HepG2 (cell line): ENCODE results near the gene NEMP2. TPM values are rescaled to one million over a fixed set of nuclear protein-coding genes. Genes with fewer than 3 reads are reported as not detected.

ENCODE experiments used
- EP300 ChIP-seq, 3 experiments: sonication (generic) in 1 of 3; formaldehyde crosslinking in 1 of 3; IDR thresholded peaks; 2 replicates each; pipeline versions ENCODE4 v1.5.1 to v1.6.1; 2011 to 2020; ENCODE audit warnings: low read depth in 2 of 3, low read length in 2 of 3, borderline replicate concordance in 1 of 3, improper control_type of control experiment in 1 of 3, mild to moderate bottlenecking in 1 of 3, missing genetic modification reagents in 1 of 3, moderate library complexity in 1 of 3
- HIVEP1 ChIP-seq: sonication (generic); formaldehyde crosslinking; IDR thresholded peaks from 2 replicates; pipeline ENCODE4 v1.4.0; 2020; ENCODE audit warnings: mild to moderate bottlenecking, missing genetic modification reagents
- HMG20A ChIP-seq: IDR thresholded peaks from 2 replicates; pipeline ENCODE4 v1.6.1; 2016; ENCODE audit warnings: borderline replicate concordance
- MED13 ChIP-seq: sonication (generic); formaldehyde crosslinking; IDR thresholded peaks from 2 replicates; pipeline ENCODE4 v1.5.0; 2020; ENCODE audit warnings: missing genetic modification reagents
- MEIS1 ChIP-seq: sonication (generic); formaldehyde crosslinking; IDR thresholded peaks from 2 replicates; pipeline ENCODE4 v1.9.0; 2021; ENCODE audit warnings: mild to moderate bottlenecking, missing genetic modification reagents, moderate library complexity, borderline replicate concordance
- NR2F2 ChIP-seq: IDR thresholded peaks from 2 replicates; pipeline ENCODE4 v1.6.1; 2012; ENCODE audit warnings: low read depth, inconsistent platforms, borderline replicate concordance
- SRSF1 ChIP-seq: fragments of 200-400 bp; formaldehyde crosslinking; optimal IDR thresholded peaks from 2 replicates; pipeline ENCODE3; 2017; ENCODE audit warnings: mild to moderate bottlenecking, low read depth, low read length, moderate library complexity
- TBP ChIP-seq: sonication (generic); formaldehyde crosslinking; IDR thresholded peaks from 2 replicates; pipeline ENCODE4 v1.5.0; 2020; ENCODE audit warnings: missing genetic modification reagents
- TSC22D2 ChIP-seq: sonication (generic); formaldehyde crosslinking; IDR thresholded peaks from 2 replicates; pipeline ENCODE4 v1.5.1; 2020; ENCODE audit warnings: missing genetic modification reagents, mild to moderate bottlenecking, borderline replicate concordance
- ZNF232 ChIP-seq: sonication (generic); formaldehyde crosslinking; IDR thresholded peaks from 2 replicates; pipeline ENCODE4 v1.4.0; 2020; ENCODE audit warnings: missing genetic modification reagents, borderline replicate concordance
- ZNF546 ChIP-seq: sonication (generic); formaldehyde crosslinking; conservative IDR thresholded peaks from 2 replicates; pipeline ENCODE4 v1.8.1; 2023; ENCODE audit warnings: mild to moderate bottlenecking, missing genetic modification reagents
- ZNF558 ChIP-seq: sonication (generic); formaldehyde crosslinking; IDR thresholded peaks from 2 replicates; pipeline ENCODE4 v1.9.0; 2022; ENCODE audit warnings: mild to moderate bottlenecking, missing genetic modification reagents, borderline replicate concordance
- ZNF629 ChIP-seq: sonication (generic); formaldehyde crosslinking; conservative IDR thresholded peaks from 2 replicates; pipeline ENCODE4 v1.5.0; 2020; ENCODE audit warnings: missing genetic modification reagents
- ZNF780A ChIP-seq: sonication (generic); formaldehyde crosslinking; IDR thresholded peaks from 2 replicates; pipeline ENCODE4 v1.8.0; 2022; ENCODE audit warnings: mild to moderate bottlenecking, missing genetic modification reagents, moderate library complexity
- polyA plus RNA-seq, 8 experiments: library from polyadenylated mRNA; depleted of rRNA in 3 of 8; stranded (reverse) in 7 of 8; unstranded in 1 of 8; fragments of >200 nt; fragmentation: Illumina TruSeq in 4 of 8; extraction: Trizol in 4 of 8; gene quantifications; 2 replicates each; pipeline versions ENCODE4 v1.2.1 to v1.2.3, GENCODE V29; 2011 to 2016; ENCODE audit warnings: low read depth in 4 of 8, missing spikeins in 1 of 8, mixed read lengths in 1 of 8; ENCODE audit not compliant: insufficient read depth in 1 of 8
- total RNA-seq, 5 experiments: library from RNA; depleted of rRNA; stranded (reverse); fragments of >200 nt; fragmentation: Illumina TruSeq; extraction: Trizol; gene quantifications; 2 replicates each; pipeline ENCODE4 v1.2.3, GENCODE V29; 2016; ENCODE audit warnings: low read depth in 1 of 5
- TF ChIP-seq, protein P1 (sequence below): IDR thresholded peaks from 2 replicates; pipeline ENCODE4 v1.6.1; 2016; ENCODE audit warnings: missing compliant biosample characterization, missing genetic modification reagents, borderline replicate concordance
- TF ChIP-seq, protein P2 (sequence below): sonication (generic); formaldehyde crosslinking; IDR thresholded peaks from 2 replicates; pipeline ENCODE4 v1.5.0; 2020; ENCODE audit warnings: missing genetic modification reagents
- TF ChIP-seq, protein P3 (sequence below): sonication (generic); formaldehyde crosslinking; conservative IDR thresholded peaks from 2 replicates; pipeline ENCODE4 v1.4.0; 2020; ENCODE audit warnings: missing genetic modification reagents
- TF ChIP-seq, protein P4 (sequence below): sonication (generic); formaldehyde crosslinking; IDR thresholded peaks from 2 replicates; pipeline ENCODE4 v1.8.0; 2023; ENCODE audit warnings: mild to moderate bottlenecking, missing genetic modification reagents

NEMP2 gene
- total and polyA plus RNA-seq, 2 of the 13 experiments (the other 11 are each of a cell fraction or from before 2014, with no cell fraction given): 2.4 to 9.8 TPM

DNA sequence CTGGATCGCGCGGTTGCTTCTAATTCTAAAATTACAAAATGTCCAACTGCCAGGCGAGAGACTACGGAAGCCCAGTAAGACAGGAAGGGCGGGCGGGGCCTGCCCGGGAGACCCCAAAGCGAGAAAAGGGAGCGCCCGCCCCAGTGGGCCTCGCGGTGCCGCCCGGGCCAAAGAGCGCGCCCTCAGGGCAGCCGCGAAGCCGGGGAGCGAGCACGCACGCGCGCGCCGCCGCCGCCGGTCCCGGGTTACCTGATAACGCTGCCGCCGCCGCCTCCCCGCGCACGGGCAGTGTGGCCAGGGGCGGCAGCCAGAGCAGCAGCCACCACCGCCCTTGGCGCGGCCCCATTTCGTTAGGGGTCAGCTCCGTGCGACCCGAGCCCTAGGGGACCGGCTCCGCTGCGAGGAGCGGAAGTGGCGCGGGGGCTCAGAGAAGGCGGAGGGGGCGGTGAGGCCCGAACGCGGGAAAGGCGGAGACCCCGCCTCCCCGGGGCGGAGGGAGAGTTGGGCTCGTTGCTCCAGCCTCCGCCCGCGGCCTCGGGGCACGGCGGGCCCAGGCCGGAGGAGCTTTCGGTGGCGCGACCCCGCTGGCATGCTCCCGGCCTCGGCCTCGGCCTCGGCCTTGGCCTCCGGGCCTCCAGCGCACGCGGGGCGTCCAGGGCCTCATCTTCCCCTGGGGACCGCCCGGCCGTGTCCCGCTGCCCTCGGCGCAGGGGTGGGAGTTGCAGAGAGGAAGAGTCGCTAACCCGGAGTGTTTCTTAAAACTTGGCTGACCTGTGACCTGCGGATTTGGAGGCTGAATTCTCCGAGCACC is at the start of gene NEMP2 (continued):
- TF ChIP-seq ZNF232 (CRISPR knock-in tag): peak; percentile 58; the same call in 1 of the 2 replicates
- TF ChIP-seq ZNF780A (CRISPR knock-in tag): peak; percentile 95
- peak; percentile 86; the same call in 1 of the 2 replicates for TF ChIP-seq MEIS1 (CRISPR knock-in tag)
- TF ChIP-seq, protein P1, sequence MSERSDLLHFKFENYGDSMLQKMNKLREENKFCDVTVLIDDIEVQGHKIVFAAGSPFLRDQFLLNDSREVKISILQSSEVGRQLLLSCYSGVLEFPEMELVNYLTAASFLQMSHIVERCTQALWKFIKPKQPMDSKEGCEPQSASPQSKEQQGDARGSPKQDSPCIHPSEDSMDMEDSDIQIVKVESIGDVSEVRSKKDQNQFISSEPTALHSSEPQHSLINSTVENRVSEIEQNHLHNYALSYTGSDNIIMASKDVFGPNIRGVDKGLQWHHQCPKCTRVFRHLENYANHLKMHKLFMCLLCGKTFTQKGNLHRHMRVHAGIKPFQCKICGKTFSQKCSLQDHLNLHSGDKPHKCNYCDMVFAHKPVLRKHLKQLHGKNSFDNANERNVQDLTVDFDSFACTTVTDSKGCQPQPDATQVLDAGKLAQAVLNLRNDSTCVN (CRISPR knock-in tag): peak; percentile 54; the same call in 1 of the 2 replicates
- peak; percentile 85 for TF ChIP-seq ZNF546
- TF ChIP-seq, protein P2, sequence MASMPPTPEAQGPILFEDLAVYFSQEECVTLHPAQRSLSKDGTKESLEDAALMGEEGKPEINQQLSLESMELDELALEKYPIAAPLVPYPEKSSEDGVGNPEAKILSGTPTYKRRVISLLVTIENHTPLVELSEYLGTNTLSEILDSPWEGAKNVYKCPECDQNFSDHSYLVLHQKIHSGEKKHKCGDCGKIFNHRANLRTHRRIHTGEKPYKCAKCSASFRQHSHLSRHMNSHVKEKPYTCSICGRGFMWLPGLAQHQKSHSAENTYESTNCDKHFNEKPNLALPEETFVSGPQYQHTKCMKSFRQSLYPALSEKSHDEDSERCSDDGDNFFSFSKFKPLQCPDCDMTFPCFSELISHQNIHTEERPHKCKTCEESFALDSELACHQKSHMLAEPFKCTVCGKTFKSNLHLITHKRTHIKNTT (CRISPR knock-in tag): no peak
- no peak for TF ChIP-seq SRSF1
- TF ChIP-seq TBP: no peak
- TF ChIP-seq NR2F2: peak; percentile 34; the same call in 1 of the 2 replicates
- no peak for TF ChIP-seq MED13
- TF ChIP-seq HMG20A: peak; percentile 33; the same call in 1 of the 2 replicates
- peak; percentile 32 to 36; a peak in 2 of 4 replicates for TF ChIP-seq EP300 (IDR thresholded peaks at IDR 0.05; ENCODE audit: low read depth in 2 of 2, low read length in 2 of 2)
- TF ChIP-seq EP300 (CRISPR knock-in tag; IDR thresholded peaks at IDR 0.05; ENCODE audit: borderline replicate concordance): peak; percentile 57; the same call in 1 of the 2 replicates
- TF ChIP-seq, protein P3, sequence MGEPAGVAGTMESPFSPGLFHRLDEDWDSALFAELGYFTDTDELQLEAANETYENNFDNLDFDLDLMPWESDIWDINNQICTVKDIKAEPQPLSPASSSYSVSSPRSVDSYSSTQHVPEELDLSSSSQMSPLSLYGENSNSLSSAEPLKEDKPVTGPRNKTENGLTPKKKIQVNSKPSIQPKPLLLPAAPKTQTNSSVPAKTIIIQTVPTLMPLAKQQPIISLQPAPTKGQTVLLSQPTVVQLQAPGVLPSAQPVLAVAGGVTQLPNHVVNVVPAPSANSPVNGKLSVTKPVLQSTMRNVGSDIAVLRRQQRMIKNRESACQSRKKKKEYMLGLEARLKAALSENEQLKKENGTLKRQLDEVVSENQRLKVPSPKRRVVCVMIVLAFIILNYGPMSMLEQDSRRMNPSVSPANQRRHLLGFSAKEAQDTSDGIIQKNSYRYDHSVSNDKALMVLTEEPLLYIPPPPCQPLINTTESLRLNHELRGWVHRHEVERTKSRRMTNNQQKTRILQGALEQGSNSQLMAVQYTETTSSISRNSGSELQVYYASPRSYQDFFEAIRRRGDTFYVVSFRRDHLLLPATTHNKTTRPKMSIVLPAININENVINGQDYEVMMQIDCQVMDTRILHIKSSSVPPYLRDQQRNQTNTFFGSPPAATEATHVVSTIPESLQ: peak; percentile 63; the same call in 1 of the 2 replicates
- peak; percentile 15; the same call in 1 of the 2 replicates for TF ChIP-seq ZNF629
- TF ChIP-seq, protein P4, sequence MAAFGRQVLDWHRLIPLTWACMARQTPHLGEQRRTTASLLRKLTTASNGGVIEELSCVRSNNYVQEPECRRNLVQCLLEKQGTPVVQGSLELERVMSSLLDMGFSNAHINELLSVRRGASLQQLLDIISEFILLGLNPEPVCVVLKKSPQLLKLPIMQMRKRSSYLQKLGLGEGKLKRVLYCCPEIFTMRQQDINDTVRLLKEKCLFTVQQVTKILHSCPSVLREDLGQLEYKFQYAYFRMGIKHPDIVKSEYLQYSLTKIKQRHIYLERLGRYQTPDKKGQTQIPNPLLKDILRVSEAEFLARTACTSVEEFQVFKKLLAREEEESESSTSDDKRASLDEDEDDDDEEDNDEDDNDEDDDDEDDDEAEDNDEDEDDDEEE (CRISPR knock-in tag): peak; percentile 87
- TF ChIP-seq TSC22D2: peak; percentile 76; the same call in 1 of the 2 replicates
- peak; percentile 78 for TF ChIP-seq HIVEP1 (CRISPR knock-in tag)
- TF ChIP-seq ZNF558 (CRISPR knock-in tag): peak; percentile 97; the same call in 1 of the 2 replicates
